ENCODE data around the gene ZNF500. TPM values are rescaled to one million over a fixed set of nuclear protein-coding genes. Genes with fewer than 3 reads are reported as not detected.
A peak's percentile ranks its signal among the peaks of the same experiment; 100 is the strongest.

ZNF500 gene
- total and polyA plus RNA-seq, 2 experiments from 2014 or later = 5.8 to 15.3 TPM

DNA sequence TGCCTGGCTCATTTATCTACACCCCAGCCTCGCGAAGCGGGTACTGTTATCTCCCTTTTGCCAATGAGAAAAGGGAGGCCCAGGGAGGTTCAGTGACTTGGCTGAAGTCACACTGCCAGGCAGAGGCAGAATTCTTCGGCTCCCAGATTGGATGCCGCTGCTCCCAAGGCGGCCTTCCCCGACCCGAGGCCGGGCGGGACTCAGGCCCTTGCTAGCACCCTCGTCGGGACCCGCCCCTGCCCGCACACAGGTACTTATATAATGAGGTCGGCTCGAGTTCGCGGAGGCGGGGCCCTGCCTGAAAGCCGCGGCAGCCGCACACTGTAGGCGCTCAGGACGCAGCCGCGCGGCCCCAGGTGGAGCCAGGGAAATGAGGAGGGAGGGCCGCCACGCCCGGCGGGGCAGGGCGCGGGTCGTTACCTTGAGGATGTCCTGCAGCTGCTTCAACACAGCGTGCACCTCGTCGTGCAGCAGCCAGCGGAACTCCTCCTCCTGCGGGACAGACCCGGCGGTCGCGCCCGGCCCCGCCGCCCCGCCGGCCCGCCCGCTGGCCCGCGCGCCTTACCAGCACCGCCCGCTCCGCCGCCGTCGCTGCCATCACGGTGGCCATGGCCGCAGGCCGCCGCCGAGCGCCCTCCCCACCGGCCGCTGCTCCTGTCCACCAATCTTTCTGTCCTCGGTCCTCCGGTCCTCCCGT is 35.1 kb upstream of the ZNF500 start, which contains the start of gene ROGDI:
ROGDI (minus strand) TSS at position 672 of the 697 bp plus-strand sequence; CDS start at position 610, 62 bp downstream.
- H3K9me2 ChIP-seq (ENCODE audit: insufficient read depth) = no peaks in the 10 kb centered on the region
- H3K4me3 Mint-ChIP-seq = peak within 1 kb of the TSS; percentile 81
- H3K4me1 Mint-ChIP-seq = peaks cover 26% of the 10 kb centered on the region
- no peaks in the 10 kb centered on the region for H4K20me1 ChIP-seq (replicated peaks; ENCODE audit: insufficient read depth)
- peak; percentile 79 for ATAC-seq
- H3K4me3 ChIP-seq = peak within 1 kb of the TSS; percentile 57
- peaks cover 18% of the 10 kb centered on the region; the same call in 1 of the 2 replicates for H3F3A ChIP-seq (replicated peaks; ENCODE audit: low read depth)
- H3K27ac Mint-ChIP-seq = peak within 1 kb of the TSS; percentile 74
- TF ChIP-seq EZH2 (IDR thresholded peaks at IDR 0.05; ENCODE audit: low read depth, unreplicated experiment) (no peak), POLR2AphosphoS5 (IDR thresholded peaks at IDR 0.05; ENCODE audit: low read depth) (peak; percentile 49)
- H3K27me3 ChIP-seq (ENCODE audit: insufficient read depth) = no peaks in the 10 kb centered on the region
- H3K36me3 ChIP-seq (ENCODE audit: insufficient read depth) = peaks cover 3% of the 10 kb centered on the region; the same call in 1 of the 2 replicates
- H3K79me2 ChIP-seq (replicated peaks; ENCODE audit: insufficient read depth) = no peaks in the 10 kb centered on the region
- peak; percentile 96 for DNase-seq (ENCODE audit: low spot score)
- H3K4me1 ChIP-seq (ENCODE audit: insufficient read depth) = peaks cover 28% of the 10 kb centered on the region; the same call in 1 of the 2 replicates
- peak within 1 kb of the TSS; percentile 90 for H2AFZ ChIP-seq
- H3K27ac ChIP-seq (ENCODE audit: low read depth) = peak within 1 kb of the TSS; percentile 89
- peaks cover 12% of the 10 kb centered on the region for H3K27me3 Mint-ChIP-seq (ENCODE audit: insufficient read depth, low read depth, poor library complexity)
- H3K9me3 Mint-ChIP-seq = no peaks in the 10 kb centered on the region
- H3K4me2 ChIP-seq = peak within 1 kb of the TSS; percentile 81
- peaks cover 24% of the 10 kb centered on the region for H3K36me3 Mint-ChIP-seq (ENCODE audit: low read depth)

DNA sequence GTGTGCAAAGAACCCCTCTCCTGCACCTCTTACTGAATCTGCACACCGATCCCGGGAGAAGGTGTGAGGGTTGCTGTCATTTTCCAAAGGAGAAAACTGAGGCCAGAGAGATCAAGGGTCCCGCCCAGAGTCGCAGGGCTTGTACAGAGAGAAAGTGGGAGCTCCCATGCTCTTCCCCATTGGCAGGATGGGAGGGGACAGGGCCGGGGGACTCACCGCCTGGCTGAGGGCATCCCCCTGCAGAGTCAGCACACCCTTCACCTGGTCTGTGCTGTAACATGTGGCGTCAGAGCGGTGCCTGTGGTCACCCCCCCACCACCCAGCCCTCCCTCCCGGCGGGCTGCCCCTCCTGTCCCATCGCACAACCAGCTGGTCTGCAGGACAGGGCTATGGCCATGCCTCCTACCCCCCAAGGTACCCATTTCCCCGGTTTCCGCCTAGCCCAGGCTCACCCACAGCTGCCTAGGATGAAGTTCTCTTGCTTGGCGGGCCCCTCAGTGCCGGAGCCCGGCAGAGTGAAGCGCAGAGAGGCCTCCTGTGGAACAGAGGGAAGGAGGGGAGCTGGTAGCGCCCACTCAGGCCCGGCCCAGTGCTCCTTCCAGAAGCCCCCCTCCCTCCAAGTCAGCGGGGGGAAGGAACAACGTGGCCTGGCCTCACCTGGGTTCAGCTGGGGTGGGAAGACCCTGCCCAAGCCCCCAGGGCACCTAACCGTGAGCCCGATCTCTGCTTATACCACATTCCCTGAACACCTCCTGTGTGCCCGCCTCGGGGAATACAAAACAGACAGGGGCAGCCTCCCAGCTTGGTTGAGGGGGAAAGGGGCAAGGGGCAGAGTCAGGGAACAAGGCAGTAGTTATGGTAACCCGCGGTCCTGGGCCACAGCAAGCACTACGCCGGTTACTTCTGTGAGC is 34.3 kb upstream of the ZNF500 start:
- Histone ChIP-seq H4K20me1 (replicated peaks; ENCODE audit: insufficient read depth) (no peaks in the 10 kb centered on the region), H3K27ac (ENCODE audit: low read depth) (0 out of 2 replicates have a peak overlapping the region, but pooled peaks have one; percentile 66), H3K4me1 (ENCODE audit: insufficient read depth) (peaks cover 28% of the 10 kb centered on the region; the same call in 1 of the 2 replicates), H3F3A (replicated peaks; ENCODE audit: low read depth) (peaks cover 18% of the 10 kb centered on the region; the same call in 1 of the 2 replicates), H3K27me3 (ENCODE audit: insufficient read depth) (no peaks in the 10 kb centered on the region), H3K79me2 (replicated peaks; ENCODE audit: insufficient read depth) (no peaks in the 10 kb centered on the region), H3K4me2 (peak overlapping the region; percentile 81), H3K36me3 (ENCODE audit: insufficient read depth) (peaks cover 3% of the 10 kb centered on the region; the same call in 1 of the 2 replicates), H2AFZ (peak overlapping the region; percentile 90), H3K4me3 (peak overlapping the region; percentile 57), H3K9me2 (ENCODE audit: insufficient read depth) (no peaks in the 10 kb centered on the region)
- H3K27ac Mint-ChIP-seq = no peak overlapping the region
- H3K36me3 Mint-ChIP-seq (ENCODE audit: low read depth) = peaks cover 20% of the 10 kb centered on the region
- ATAC-seq (peak; percentile 4), DNase-seq (ENCODE audit: low spot score) (peak; percentile 27)
- peaks cover 26% of the 10 kb centered on the region for H3K4me1 Mint-ChIP-seq
- H3K27me3 Mint-ChIP-seq (ENCODE audit: insufficient read depth, low read depth, poor library complexity) = peaks cover 12% of the 10 kb centered on the region
- peak overlapping the region; percentile 78 for H3K4me3 Mint-ChIP-seq
- H3K9me3 Mint-ChIP-seq = no peaks in the 10 kb centered on the region
- TF ChIP-seq CREB1 (CRISPR knock-in tag; IDR thresholded peaks at IDR 0.05; ENCODE audit: low read depth) (no peak), ZNF114 (CRISPR knock-in tag; IDR thresholded peaks at IDR 0.05) (no peak), ZNF462 (CRISPR knock-in tag; IDR thresholded peaks at IDR 0.05) (no peak), STAT1 (IDR thresholded peaks at IDR 0.05; ENCODE audit: unreplicated experiment) (no peak), POLR2AphosphoS5 (IDR thresholded peaks at IDR 0.05; ENCODE audit: low read depth) (no peak), EZH2phosphoT487 (IDR thresholded peaks at IDR 0.05; ENCODE audit: unreplicated experiment) (no peak)
- TF ChIP-seq, protein P1, sequence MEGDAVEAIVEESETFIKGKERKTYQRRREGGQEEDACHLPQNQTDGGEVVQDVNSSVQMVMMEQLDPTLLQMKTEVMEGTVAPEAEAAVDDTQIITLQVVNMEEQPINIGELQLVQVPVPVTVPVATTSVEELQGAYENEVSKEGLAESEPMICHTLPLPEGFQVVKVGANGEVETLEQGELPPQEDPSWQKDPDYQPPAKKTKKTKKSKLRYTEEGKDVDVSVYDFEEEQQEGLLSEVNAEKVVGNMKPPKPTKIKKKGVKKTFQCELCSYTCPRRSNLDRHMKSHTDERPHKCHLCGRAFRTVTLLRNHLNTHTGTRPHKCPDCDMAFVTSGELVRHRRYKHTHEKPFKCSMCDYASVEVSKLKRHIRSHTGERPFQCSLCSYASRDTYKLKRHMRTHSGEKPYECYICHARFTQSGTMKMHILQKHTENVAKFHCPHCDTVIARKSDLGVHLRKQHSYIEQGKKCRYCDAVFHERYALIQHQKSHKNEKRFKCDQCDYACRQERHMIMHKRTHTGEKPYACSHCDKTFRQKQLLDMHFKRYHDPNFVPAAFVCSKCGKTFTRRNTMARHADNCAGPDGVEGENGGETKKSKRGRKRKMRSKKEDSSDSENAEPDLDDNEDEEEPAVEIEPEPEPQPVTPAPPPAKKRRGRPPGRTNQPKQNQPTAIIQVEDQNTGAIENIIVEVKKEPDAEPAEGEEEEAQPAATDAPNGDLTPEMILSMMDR (conservative IDR thresholded peaks at IDR 0.05; ENCODE audit: low read depth in 2 of 2) = no peak
- TF ChIP-seq, protein P2, sequence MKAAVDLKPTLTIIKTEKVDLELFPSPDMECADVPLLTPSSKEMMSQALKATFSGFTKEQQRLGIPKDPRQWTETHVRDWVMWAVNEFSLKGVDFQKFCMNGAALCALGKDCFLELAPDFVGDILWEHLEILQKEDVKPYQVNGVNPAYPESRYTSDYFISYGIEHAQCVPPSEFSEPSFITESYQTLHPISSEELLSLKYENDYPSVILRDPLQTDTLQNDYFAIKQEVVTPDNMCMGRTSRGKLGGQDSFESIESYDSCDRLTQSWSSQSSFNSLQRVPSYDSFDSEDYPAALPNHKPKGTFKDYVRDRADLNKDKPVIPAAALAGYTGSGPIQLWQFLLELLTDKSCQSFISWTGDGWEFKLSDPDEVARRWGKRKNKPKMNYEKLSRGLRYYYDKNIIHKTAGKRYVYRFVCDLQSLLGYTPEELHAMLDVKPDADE (IDR thresholded peaks at IDR 0.05) = no peak

Measured in GM23338 (cell line).